NK-92 (cell line): ENCODE measurements around the gene APH1A.
A peak's percentile ranks its signal among the peaks of the same experiment; 100 is the strongest.
"Not testable (repeated sequence)": the region's sequence is repeated elsewhere in the genome, so short reads cannot be mapped to it uniquely, and the experiment has no call there.

ENCODE experiments used
- DNase-seq: peaks from one replicate; lab custom pipeline; 2025; ENCODE audit not compliant: unreplicated experiment; lab: John Stamatoyannopoulos, UW

Gene APH1A

GRCh38 chr1:150268705-150269403 lies at the start of gene APH1A:
TSS of gene APH1A (minus strand) at chr1:150269016. CDS start at chr1:150268810, 206 bp downstream.
- peak; percentile 26 for DNase-seq

GRCh38 chr1:150314691-150315090 lies 45.9 kb upstream of the APH1A start:
- DNase-seq, result not testable (repeated sequence)

GRCh38 chr1:150311762-150312161 lies 42.9 kb upstream of the APH1A start:
- no peak for DNase-seq

DNA sequence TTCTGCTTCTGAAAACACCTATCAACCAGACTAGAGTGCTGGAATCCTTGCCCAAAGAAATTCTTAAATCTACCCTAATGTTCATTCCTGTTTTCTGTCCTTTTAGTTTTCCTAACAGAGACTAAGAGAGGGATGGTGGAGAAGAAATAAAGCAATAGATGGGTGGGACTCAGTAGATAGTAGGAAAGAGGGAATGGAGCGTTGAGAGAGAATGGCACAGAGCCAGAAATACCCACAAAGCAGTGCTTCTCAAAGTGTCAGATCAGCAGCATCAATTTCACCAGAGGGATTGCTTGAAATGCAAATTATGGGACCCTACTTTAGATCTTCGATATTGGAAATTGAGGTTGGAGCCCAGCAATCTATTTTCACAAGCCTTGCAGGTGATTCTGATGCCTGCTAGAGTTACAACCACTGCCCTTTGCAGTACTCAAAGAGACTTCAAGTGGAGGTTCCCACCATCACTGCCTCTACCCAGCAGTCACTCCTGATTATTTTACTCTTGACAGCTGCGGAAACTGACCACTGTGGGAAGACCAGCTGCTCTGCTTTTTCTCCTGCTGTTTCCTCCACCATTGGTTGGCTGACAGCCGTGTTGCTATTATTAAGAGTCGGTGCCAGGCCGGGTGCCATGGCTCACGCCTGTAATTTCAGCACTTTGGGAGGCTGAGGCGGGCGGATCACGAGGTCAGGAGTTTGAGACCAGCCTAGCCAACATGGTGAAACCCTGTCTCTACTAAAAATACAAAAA lies 41.1 kb upstream of the APH1A start:
- no peak for DNase-seq

DNA sequence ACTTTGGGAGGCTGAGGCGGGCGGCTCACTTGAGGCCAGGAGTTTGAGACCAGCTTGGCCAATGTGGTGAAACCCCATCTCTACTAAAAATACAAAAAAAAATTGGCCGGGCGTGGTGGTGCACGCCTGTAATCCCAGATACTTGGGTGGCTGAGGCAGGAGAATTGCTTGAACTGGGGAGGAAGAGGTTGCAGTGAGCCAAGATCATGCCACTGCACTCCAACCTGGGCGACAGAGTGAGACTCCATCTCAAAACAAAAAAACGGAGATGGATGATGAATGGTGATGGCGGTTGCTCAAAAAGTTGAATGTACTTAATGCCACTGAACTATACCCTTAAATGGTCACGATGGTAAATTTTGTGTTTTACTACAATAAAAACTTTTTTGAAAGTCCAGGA lies 39.8 kb upstream of the APH1A start:
- not testable (repeated sequence) for DNase-seq

- DNase-seq, result no peak
These were observed 34.1 kb upstream of the APH1A start for GRCh38 chr1:150302902-150303301.

DNA sequence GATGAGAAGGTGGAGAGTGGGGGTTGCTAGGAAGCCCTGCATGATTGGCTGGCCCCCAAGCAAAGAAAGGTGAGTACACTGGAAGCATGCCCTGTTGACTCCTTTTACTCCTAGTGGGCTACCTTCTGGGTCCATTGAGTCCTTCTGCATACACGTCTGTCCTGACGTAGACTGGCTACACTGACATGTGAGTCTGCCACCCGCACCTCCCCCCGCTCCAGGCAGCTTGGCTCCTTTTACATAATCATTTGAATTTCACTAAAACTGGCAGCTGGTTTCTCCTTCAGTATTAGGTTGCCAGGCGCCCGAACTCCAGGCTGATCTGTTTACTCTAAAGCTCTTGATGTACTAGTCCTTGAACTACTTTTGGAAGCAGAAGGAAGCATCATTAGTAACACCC lies 33.5 kb upstream of the APH1A start:
- no peak for DNase-seq

- DNase-seq, result no peak
These were observed 30.9 kb upstream of the APH1A start for GRCh38 chr1:150299716-150300115.

- no peak for DNase-seq
These were observed 26.7 kb upstream of the APH1A start for GRCh38 chr1:150295476-150295875.

DNA sequence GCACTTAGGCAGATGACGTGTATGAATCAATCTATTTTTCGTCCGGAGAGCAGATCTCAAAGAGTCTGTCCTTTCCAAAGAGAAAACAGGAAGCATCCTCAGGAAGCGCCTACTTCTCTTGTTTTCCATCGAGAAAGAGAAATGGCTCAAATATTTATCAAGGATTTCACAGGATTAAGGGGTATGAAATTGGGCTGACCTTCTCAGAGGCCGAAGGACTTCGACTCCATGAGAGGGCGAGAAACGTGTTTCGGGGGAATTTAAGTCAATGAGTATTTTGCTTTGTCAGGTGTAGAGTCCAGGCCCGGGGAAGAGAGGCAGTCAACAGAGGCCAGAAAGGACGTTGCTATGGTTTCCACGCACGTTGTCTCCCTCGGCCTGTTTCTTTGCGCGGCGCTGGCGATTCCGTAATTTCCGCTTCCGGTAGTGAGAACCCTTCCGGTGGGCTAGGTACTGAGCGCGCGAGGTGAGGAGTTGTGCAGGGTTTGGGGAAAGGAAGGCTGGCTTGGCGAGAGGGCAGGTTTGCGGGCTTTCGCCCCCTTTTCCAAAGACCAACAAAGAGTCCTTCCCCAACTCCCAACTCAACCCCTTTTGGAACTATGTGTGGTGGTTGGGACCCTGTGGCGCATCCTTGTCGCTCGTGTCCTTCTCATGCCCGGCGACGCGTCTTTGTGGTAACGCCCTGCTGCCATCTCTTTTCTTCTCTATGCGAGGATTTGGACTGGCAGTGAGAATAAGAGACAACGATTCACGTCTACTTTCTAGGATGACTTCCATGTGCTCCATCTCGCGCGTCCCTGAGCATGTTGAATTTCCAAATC lies 24.8 kb upstream of the APH1A start, which contains the start of gene MRPS21:
Gene MRPS21 (plus strand): TSS at position 429 of the 821 bp plus-strand sequence. CDS start 506 bp downstream, outside the sequence.
- DNase-seq, result peak; percentile 41

DNA sequence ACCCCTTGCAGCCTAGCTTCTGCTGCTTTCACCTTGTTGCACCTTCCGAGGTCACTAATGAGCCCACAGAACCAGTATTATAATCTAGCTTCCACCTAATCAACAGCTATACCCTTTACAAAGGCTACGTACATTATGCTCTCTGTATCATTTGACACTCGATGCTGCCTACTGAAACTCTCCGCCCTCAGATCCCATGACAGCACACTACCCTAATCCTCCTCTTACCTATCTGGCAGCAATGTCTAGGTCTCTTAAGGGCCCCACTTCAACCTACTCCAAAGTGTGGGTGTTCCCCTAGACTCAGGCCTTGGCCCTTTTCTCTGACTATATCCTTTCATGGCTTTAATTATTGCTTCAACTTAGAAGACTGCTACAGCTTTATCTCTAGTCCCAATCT lies 20.0 kb upstream of the APH1A start:
- no peak for DNase-seq

- DNase-seq, result no peak
These were observed 19.6 kb upstream of the APH1A start for GRCh38 chr1:150288382-150288781.

DNA sequence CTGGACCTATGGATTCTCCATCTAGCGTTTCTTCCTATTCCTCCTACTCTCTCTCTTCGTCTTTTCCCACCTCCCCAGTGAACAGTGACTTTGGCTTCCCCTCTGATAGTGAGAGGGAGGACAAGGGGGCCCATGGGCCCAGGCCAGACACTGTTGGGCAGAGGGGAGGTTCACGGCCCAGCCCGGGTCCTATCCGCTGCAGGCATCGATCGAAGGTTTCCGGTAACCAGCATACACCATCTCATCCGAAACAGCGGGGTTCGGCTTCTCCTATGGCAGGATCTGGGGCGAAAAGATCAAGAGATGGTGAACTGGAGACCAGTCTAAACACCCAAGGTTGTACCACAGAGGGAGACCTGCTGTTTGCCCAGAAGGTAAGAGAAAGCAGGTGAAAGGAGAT lies 14.4 kb upstream of the APH1A start:
- DNase-seq, result no peak

DNA sequence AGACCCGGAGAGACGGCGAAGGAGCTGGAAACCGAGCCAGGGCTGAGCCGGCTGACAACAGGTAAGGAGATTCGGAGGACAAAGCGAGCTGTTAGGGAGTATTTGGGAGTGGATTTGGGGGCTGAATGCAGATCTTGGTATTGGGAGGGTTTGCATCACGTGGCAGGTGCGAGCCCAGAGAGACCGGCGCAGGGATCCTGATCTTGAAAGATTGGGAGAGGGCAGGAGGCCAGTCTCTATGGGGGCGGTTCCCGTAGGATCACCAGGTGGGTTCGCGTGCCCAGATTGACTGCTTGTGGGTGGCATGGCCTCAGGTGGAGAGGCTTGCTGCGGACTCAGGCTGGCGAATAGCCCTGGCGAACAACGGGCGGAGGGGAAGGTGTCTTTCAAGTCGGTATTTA lies 13.7 kb upstream of the APH1A start:
- no peak for DNase-seq

GRCh38 chr1:150281758-150282557 lies 13.1 kb upstream of the APH1A start, which contains the start of gene CIART:
TSS of gene CIART (plus strand) at chr1:150282554. CDS start at chr1:150283268, 714 bp downstream.
- DNase-seq, result no peak

DNA sequence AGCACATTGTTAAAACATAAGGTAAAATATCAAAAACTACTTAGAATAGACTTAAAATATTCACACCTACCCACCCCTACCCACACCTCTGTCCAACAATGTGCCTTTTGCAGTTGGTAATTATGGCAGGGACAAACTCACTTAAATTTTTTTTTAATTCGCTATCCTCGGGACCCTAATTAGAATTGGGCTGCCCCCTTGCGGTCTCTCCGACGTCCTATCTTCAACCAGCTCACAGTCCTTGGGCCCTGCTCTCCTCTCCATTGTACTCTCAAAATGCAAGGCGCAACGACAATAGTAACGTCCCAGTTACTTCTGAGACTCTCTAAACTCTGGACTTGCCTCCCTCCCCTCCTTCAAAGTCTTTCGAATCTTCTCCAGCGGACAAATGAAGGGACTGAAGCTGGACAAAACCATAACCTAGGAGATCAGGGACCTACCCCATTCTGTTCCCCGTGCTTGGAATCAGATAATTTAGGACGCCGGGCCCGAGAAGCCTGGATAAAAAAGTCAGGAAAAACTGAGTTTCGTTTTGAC lies 12.5 kb upstream of the APH1A start:
- DNase-seq, result no peak

GRCh38 chr1:150280138-150280707 lies 11.4 kb upstream of the APH1A start:
- no peak for DNase-seq

GRCh38 chr1:150273311-150273710 lies 4.5 kb upstream of the APH1A start:
- DNase-seq, result no peak

GRCh38 chr1:150271291-150271959 lies 2.6 kb upstream of the APH1A start:
- DNase-seq, result no peak
